ENCODE measurements around the gene RRBP1.

Gene RRBP1

DNA sequence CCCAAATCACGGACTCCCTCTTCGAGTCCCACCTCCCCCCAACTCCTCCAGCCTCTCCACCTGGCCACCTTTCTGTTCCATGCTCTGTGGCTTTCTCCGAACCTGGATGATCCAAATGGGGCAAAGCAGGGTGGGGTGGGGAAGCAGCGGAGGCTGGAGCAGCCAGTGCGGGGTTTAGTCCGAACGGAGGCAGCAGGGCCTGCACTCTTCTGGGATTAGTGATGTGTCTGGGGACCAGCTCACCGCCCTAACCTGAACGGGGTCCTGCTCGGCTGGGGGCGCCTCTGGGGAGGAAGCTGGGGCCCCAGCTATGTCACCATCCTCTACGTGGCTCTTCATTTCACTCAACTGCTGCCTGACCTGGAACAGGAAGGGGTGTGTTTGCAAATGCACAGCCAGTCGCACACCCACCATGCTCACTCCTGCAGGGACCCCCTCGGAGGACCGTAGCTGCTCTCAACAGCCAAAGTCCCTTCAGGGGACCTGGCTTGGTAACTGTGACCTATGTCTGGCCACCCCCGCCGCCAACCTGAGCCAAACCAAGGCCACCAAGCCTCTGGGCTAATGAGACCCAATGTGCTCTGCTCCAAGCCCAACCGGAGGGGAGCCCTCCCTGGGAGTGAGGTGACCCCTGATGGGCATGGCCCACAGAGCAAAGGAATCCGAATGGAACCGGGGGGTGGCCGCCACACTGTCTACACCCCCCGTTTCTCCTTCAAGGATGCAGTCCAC is 65.4 kb downstream of the RRBP1 start:
- intact Hi-C loops (cut with DNase I), result loop anchor here (1.0 kb wide), 2 partner anchors 79 to 112 kb away; no protein-coding TSS in a partner anchor
- DNase-seq, result peak in 6 of 10 donors; percentile 6 to 75 (median 32)

GRCh38 chr20:17615645-17616479 is 66.2 kb downstream of the RRBP1 start:
- peak in 3 of 10 donors; percentile 62 to 78 (median 75) for DNase-seq
- intact Hi-C loops (cut with DNase I), result no loop called here

GRCh38 chr20:17614812-17615644 is 67.0 kb downstream of the RRBP1 start:
- intact Hi-C loops (cut with DNase I), result no loop called here
- peak in 3 of 10 donors; percentile 67 to 85 (median 74) for DNase-seq

- intact Hi-C loops (cut with DNase I), result no loop called here
- DNase-seq, result peak in 3 of 10 donors; percentile 6 to 90 (median 74)
Observed at GRCh38 chr20:17614176-17614811, 67.7 kb downstream of the RRBP1 start.

- intact Hi-C loops (cut with DNase I), result no loop called here
- DNase-seq, result peak in 4 of 10 donors; percentile 7 to 83 (median 68)
Observed at GRCh38 chr20:17613328-17614175, 68.5 kb downstream of the RRBP1 start.

DNA sequence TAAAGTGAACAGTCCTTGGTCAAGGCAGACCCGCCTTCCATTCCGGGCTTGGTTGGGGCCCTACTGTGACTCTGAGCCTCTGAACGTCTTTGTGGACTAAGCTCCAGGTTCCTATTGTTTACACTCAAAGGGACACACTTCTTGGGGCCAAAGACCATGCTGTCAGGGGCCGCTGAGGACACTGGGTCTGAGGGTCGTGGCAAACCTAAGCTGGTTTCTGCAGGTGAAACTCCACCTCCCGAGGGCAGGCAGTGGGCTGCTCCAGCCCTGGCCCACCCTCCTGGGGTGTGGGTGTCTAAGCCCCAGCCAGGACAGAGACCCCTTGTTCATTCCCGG is 69.1 kb downstream of the RRBP1 start:
- DNase-seq, result peak in 2 of 10 donors; percentile 2 to 48
- intact Hi-C loops (cut with DNase I), result no loop called here

DNA sequence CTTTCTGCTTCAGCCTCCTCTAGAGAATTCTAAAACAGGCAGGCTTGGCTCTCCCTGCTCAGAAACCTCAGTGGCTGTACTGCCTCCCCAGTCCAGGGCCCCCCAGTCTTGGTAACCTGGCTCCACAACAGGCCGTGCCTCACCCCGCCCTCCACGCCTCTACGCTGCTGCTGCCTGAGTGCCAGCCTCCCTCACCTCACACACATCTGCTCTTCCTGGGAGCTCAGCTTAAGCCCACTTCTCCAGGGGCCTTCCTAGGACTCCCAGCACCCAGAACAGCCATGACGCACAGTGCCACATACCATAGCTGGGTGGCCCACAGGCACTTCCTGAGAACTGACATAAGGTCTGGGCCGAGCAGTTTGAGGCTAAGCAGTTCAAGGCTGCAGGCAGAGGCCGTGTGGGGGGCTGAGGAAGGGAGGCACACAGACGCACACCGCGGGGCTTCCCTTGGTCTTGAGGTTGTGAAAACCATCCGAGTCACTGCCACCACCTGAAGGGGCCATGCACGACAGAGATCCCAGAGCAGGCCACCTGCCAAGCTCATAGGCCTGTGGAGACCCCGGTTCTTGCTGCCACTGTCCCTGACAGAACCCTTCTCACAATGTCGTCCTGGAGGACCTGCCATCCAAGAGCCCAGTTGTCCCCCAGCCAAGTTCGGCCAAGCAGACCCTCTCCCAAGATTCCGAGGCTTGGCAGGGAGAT is 69.6 kb downstream of the RRBP1 start:
- intact Hi-C loops (cut with DNase I), result no loop called here
- DNase-seq, result peak in 3 of 10 donors; percentile 64 to 82 (median 70)

DNA sequence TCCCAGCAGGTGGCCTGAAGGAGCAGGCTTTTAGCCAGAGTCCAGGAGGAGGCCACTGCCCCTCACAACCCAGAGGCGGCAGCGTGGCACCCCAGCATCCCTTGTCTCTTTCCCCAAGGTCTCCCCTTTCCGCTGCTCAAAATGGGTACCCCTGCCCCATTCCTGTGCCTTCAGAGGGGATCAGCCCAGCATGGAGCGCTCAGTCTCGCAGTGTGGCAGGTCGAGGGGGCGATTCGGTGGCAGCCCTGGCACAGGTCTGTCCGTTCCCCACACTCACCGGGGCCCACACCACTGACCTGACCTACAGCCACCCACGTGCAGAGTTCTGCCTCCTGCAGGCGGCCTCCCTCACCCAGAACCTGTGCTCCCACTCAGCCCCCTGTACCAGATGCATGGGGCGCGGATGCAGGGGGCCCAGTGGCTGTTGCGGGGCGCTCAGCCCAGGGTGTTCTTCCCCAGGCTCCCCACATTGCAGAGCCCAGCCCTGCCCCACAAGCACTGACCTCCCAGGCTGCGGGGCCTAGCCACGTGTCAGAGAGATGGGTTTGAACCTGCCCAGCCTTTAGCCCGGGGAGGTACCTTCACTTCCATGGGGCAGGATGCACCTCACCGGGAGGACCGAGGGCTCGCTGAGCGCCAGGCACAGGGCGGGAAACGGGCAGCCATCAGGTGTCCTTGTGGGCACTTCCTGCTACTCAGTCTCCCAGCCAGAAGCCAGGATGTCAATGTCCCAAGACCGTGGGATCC is 70.3 kb downstream of the RRBP1 start:
- intact Hi-C loops (cut with DNase I), result no loop called here
- DNase-seq, result peak in 3 of 10 donors; percentile 67 to 86 (median 79)

GRCh38 chr20:17611290-17611539 is 70.8 kb downstream of the RRBP1 start:
- peak in 1 of 10 donors; percentile 66 for DNase-seq
- intact Hi-C loops (cut with DNase I), result no loop called here

- peak in 3 of 10 donors; percentile 51 to 81 (median 66) for DNase-seq
Observed at GRCh38 chr20:17610566-17611289, 71.3 kb downstream of the RRBP1 start.

GRCh38 chr20:17609811-17610377 is 72.1 kb downstream of the RRBP1 start:
- no peak for DNase-seq
- intact Hi-C loops (cut with DNase I), result no loop called here

More at GRCh38 chr20:17610566-17611289, 71.3 kb downstream of the RRBP1 start:
- intact Hi-C loops (cut with DNase I), result no loop called here

DNA sequence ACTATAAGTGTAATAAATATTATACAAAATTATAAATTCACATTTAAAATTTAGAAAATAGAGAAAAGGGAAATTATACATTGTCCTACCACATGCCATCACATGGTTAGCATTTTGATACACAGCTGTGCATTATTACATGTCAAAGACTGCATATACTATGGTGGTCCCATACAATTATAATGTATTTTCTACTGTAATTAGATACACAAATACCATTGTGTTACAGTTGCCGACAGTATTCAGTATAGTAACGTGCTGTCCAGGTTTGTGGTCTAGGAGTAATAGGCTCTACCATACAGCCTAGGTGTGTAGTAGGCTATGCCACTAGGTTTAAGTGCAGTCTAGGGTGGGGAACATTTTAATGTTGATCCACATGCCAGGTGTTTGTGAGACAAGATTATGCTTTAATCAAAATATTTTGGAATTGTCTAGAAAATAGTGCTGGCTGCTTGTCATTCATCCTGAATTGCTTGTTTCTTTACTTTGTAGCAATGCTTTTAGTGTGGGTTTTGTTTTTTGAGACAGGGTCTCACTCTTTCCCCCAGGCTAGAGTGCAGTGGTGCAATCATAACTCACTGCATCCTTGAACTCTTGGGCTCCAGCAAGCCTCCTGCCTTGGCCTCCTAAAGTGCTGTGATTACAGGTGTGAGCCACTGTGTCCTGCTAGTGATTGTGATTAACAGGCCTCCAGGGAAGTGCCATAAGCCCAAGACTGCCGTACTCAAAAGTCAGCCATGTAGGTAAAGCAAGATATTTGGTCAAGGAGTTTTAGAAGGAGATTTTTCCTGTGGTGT is 73.1 kb downstream of the RRBP1 start:
- no peak for DNase-seq
- intact Hi-C loops (cut with DNase I), result no loop called here

GRCh38 chr20:17606001-17606400 is 76.0 kb downstream of the RRBP1 start:
- intact Hi-C loops (cut with DNase I), result no loop called here
- DNase-seq, result no peak

GRCh38 chr20:17605131-17605660 is 76.8 kb downstream of the RRBP1 start:
- intact Hi-C loops (cut with DNase I), result no loop called here

DNA sequence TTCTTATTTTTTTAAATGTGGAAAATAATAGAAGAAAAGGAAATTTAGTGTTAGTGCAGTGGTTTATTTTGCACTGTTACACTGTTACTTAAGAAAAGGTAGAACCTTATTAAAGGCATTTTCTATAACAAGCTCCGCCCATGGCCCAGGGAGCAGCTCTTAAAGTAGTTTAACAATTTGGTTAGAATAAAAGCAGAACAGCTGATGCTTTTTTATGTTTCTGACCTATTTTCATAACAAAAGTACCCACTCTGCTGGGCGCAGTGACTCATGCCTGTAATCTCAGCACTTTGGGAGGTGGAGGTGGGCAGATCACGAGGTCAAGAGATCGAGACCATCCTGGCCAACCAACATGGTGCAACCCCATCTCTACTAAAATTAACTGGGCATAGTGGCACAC is 79.5 kb downstream of the RRBP1 start:
- DNase-seq, result no peak
- intact Hi-C loops (cut with DNase I), result no loop called here

More at GRCh38 chr20:17605131-17605660, 76.8 kb downstream of the RRBP1 start:
- DNase-seq, result no peak

DNA sequence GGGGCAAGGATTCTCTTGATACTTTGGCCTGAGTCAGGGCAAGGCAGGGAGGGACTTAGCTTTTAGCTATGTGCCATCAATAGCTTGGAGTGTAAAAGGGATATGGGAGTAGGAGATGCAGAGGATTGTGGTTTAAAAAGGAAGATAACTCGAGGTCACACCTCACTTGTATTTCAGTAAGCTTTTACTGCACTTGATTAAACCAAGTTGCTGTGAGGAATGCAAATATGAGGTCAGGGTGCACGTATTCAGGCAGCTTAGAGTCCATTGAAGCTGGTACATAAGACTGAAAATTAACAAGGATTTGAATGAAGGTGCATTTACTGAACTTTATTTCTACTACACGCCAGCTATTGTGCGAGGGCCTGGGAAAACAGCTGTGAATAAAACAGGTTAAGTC is 80.1 kb downstream of the RRBP1 start:
- DNase-seq, result no peak
- intact Hi-C loops (cut with DNase I), result no loop called here
